A204.1 (cell line): Measurements from ENCODE around the gene WAC.
"Not testable (repeated sequence)": the region's sequence is repeated elsewhere in the genome, so short reads cannot be mapped to it uniquely, and the experiment has no call there.

Source experiments
- FAIRE-seq: peaks from 2 replicates; lab custom pipeline; 2012; peaks lifted over from hg19 to GRCh38; lab: Jason Lieb, UNC

The WAC gene

GRCh38 chr10:28569506-28570159 is 36.7 kb downstream of the WAC start:
- no peak for FAIRE-seq

GRCh38 chr10:28570598-28570997 is 37.7 kb downstream of the WAC start:
- FAIRE-seq: no peak

- FAIRE-seq: no peak
These were observed 38.3 kb downstream of the WAC start for GRCh38 chr10:28571265-28571664.

- not testable (repeated sequence) for FAIRE-seq
These were observed 41.3 kb downstream of the WAC start for GRCh38 chr10:28574214-28574613.

GRCh38 chr10:28575852-28576251 is 42.9 kb downstream of the WAC start:
- no peak for FAIRE-seq

GRCh38 chr10:28577506-28577905 is 44.6 kb downstream of the WAC start:
- FAIRE-seq: no peak

- no peak for FAIRE-seq
These were observed 45.5 kb downstream of the WAC start for GRCh38 chr10:28578454-28578853.

GRCh38 chr10:28580825-28581224 is 47.9 kb downstream of the WAC start:
- no peak for FAIRE-seq

GRCh38 chr10:28581916-28582315 is 49.0 kb downstream of the WAC start:
- no peak for FAIRE-seq

- FAIRE-seq: no peak
These were observed 52.2 kb downstream of the WAC start for GRCh38 chr10:28585076-28585475.

GRCh38 chr10:28586176-28586575 is 53.3 kb downstream of the WAC start:
- FAIRE-seq: no peak

- FAIRE-seq: no peak
These were observed 54.5 kb downstream of the WAC start for GRCh38 chr10:28587270-28587969.

GRCh38 chr10:28587970-28588290 is 55.0 kb downstream of the WAC start:
- FAIRE-seq: no peak

- no peak for FAIRE-seq
These were observed 60.0 kb downstream of the WAC start for GRCh38 chr10:28592953-28593352.

- no peak for FAIRE-seq
These were observed 60.9 kb downstream of the WAC start for GRCh38 chr10:28593811-28594210.

GRCh38 chr10:28594406-28594805 is 61.5 kb downstream of the WAC start:
- FAIRE-seq: no peak

- no peak for FAIRE-seq
These were observed 62.7 kb downstream of the WAC start for GRCh38 chr10:28595613-28596012.

- no peak for FAIRE-seq
These were observed 67.1 kb downstream of the WAC start for GRCh38 chr10:28600056-28600455.

GRCh38 chr10:28601012-28601411 is 68.1 kb downstream of the WAC start:
- no peak for FAIRE-seq

GRCh38 chr10:28604567-28605536 is 71.9 kb downstream of the WAC start:
- no peak for FAIRE-seq

- no peak for FAIRE-seq
These were observed 73.7 kb downstream of the WAC start for GRCh38 chr10:28606568-28606967.

GRCh38 chr10:28609636-28610035 is 76.7 kb downstream of the WAC start:
- FAIRE-seq: not testable (repeated sequence)

- no peak for FAIRE-seq
These were observed 80.0 kb downstream of the WAC start for GRCh38 chr10:28612877-28613276.
